AG04450 (cell line): ENCODE results near the gene RIMBP2. TPM values are rescaled to one million over a fixed set of nuclear protein-coding genes. Genes with fewer than 3 reads are reported as not detected.

Experiments
- CTCF ChIA-PET: fragments of 300-600, 350-600 bp; formaldehyde crosslinking; extraction: SDS; loops from one replicate; lab custom pipeline; 2022; ENCODE audit warnings: antibody characterized with exemption, inconsistent platforms; lab: Charles Lee
- POLR2A ChIA-PET: fragments of 350-600 bp; formaldehyde crosslinking; extraction: SDS; loops from one replicate; lab custom pipeline; 2021; ENCODE audit warnings: antibody characterized with exemption, inconsistent platforms; lab: Yijun Ruan, JAX
- DNase-seq: peaks from one replicate; pipeline ENCODE4 v3.0.0-alpha.2; 2011; ENCODE audit warnings: low read depth, low spot score
- H3K27ac ChIP-seq: one replicate; pipeline ENCODE4 v1.5.1; 2012; ENCODE audit warnings: low read depth, low read length, control low read depth
- H3K27me3 ChIP-seq: one replicate; pipeline ENCODE4 v1.6.0; 2012; ENCODE audit warnings: low read length; ENCODE audit not compliant: control insufficient read depth, insufficient read depth
- H3K4me3 ChIP-seq: 2 replicates; pipeline ENCODE4 v1.5.1; 2011; ENCODE audit warnings: mild to moderate bottlenecking, low read depth, low read length, control low read depth
- H3K9me3 ChIP-seq: 2 replicates; pipeline ENCODE4 v1.5.1; 2012; ENCODE audit warnings: low read length; ENCODE audit not compliant: control insufficient read depth, insufficient read depth
- CTCF ChIP-seq: IDR thresholded peaks from 2 replicates; pipeline ENCODE4 v1.5.1; 2011; ENCODE audit warnings: low read depth, low read length, control low read depth, inconsistent platforms
- polyA plus RNA-seq: library from polyadenylated mRNA; depleted of rRNA; stranded (reverse); fragments of >200 nt; gene quantifications from 2 replicates; pipeline ENCODE4 v1.2.3, GENCODE V29; 2011

Gene RIMBP2
- polyA plus RNA-seq, 1 experiment = not detected

GRCh38 chr12:130468186-130468585 lies 247.9 kb downstream of the RIMBP2 start:
- no peak for TF ChIP-seq CTCF
- CTCF ChIA-PET = no interaction called here
- H3K27ac ChIP-seq = no peak overlapping the region

DNA sequence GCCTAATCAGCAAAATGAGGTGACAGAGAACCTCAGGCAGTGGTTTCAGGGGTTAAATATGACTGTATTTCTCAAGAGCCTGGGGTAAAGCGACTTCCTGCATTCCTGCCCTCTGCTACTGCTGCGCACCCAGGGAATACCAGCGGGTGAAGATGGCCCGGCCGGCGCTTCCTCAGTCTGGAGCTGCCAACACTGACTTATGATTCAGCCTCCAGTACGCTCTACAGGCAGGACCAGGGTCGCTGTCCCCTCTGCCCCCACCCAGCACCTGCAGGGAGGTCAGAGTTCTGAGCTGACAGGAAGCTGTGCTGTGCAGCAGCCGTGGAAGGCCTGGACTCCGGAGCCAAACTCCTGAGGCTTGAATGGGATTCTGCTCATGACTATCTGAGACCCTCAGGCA lies 250.5 kb downstream of the RIMBP2 start:
- CTCF ChIA-PET = no interaction called here

More at GRCh38 chr12:130468186-130468585, 247.9 kb downstream of the RIMBP2 start:
- H3K27me3 ChIP-seq = no peaks in the 10 kb centered on the region
- DNase-seq = no peak
- POLR2A ChIA-PET = no interaction called here
- peaks cover 87% of the 10 kb centered on the region for H3K9me3 ChIP-seq
- no peak overlapping the region for H3K4me3 ChIP-seq

DNA sequence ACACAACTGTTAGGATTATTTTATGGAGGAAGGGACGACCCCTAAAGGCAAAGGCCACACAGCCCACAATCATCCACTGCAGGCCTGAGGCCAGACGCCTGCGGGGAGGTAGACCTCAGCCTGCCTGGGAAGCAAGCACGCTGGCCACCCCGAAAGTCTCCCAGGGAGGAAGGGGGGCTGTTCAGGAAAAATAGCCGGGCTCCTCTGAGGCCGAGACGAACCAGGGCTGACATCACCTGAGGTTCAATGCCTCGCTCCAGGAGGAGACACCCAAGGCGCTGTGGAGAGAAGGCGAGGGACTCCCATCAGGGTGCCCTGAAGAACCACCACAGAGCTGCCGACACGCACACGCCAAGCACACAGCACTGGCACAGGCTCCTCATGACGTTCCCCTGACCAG lies 251.1 kb downstream of the RIMBP2 start:
- no peak for DNase-seq
- H3K9me3 ChIP-seq = peaks cover 95% of the 10 kb centered on the region
- no peaks in the 10 kb centered on the region for H3K27me3 ChIP-seq
- TF ChIP-seq CTCF = no peak
- H3K4me3 ChIP-seq = no peak overlapping the region
- H3K27ac ChIP-seq = no peak overlapping the region
- ChIA-PET POLR2A (no interaction called here), CTCF (no interaction called here)

More for the DNA sequence above, 250.5 kb downstream of the RIMBP2 start:
- H3K27me3 ChIP-seq = no peaks in the 10 kb centered on the region
- no peak overlapping the region for H3K27ac ChIP-seq
- no peak for TF ChIP-seq CTCF
- H3K4me3 ChIP-seq = no peak overlapping the region
- DNase-seq = no peak
- POLR2A ChIA-PET = no interaction called here
- H3K9me3 ChIP-seq = peaks cover 95% of the 10 kb centered on the region

DNA sequence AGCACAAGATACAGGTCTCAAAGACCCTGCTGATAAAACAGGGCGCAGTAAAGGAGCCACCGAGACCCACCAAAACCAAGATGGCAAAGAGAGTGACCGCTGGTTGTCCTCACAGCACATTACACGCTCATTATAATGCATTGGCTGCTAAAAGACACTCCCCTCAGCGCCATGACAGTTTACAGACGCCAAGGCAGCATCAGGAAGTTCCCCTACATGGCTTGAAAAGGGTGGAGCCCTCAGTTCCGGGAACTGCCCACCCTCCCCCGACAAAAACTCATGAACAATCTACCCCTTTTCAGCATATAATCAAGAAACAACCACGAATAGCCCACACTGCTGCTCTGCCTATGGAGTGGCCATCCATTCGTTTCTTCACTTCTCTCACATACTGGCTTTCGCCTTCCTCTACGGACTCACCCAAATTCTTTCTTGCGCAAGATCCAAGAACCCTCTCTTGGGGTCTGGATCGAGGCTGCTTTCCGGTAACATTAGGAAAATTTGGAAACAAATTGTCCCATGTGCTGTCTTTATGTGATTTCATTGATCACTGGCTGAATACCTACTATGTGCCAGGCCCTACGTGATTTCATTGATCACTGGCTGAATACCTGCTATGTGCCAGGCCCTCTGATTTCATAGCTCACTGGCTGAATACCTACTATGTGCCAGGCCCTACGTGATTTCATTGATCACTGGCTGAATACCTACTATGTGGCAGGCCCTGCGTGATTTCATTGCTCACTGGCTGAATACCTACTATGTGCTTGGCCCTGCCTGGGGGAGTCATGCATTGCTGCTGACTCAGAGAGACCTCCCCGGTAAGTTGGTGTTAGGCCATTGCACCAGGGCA lies 252.1 kb downstream of the RIMBP2 start:
- POLR2A ChIA-PET = no interaction called here
- TF ChIP-seq CTCF = no peak
- no peak overlapping the region for H3K4me3 ChIP-seq
- H3K27me3 ChIP-seq = no peaks in the 10 kb centered on the region
- no peak overlapping the region for H3K27ac ChIP-seq
- CTCF ChIA-PET = no interaction called here
- no peak for DNase-seq
- peaks cover 95% of the 10 kb centered on the region for H3K9me3 ChIP-seq

DNA sequence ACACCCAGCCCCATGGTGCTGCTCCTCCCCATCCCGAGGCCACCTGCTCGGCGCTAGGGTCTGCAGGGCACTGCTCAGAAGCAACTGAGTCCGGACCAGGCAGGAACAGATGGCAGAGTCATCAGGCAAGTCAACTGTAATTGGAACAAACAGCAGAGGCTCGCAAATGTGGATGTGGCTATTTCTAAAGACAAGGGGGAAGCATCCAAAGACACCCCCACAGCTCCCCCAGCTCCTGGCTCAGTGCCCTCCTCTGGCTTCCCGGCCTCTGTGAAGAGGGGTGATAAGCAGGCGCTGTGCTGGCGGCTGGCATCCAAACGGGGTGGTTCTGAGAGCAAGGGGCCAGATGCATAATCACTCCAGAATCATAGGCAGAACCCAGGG lies 252.8 kb downstream of the RIMBP2 start:
- Histone ChIP-seq H3K27me3 (no peaks in the 10 kb centered on the region), H3K9me3 (peaks cover 95% of the 10 kb centered on the region), H3K27ac (no peak overlapping the region), H3K4me3 (no peak overlapping the region)
- no peak for DNase-seq
- no peak for TF ChIP-seq CTCF
- CTCF ChIA-PET = no interaction called here
- POLR2A ChIA-PET = no interaction called here
